NCI-H82 treated with DMSO at 0.1 percent for 48 hours (cell line): Measurements from ENCODE around the gene SUMO1.

Experiments
- DNase-seq: peaks from one replicate; lab custom pipeline; 2025; ENCODE audit not compliant: unreplicated experiment; lab: John Stamatoyannopoulos, UW

Gene SUMO1

GRCh38 chr2:202157211-202157990 lies 81.0 kb downstream of the SUMO1 start:
- no peak for DNase-seq
